ENCODE results near the gene GLTP.

DNA sequence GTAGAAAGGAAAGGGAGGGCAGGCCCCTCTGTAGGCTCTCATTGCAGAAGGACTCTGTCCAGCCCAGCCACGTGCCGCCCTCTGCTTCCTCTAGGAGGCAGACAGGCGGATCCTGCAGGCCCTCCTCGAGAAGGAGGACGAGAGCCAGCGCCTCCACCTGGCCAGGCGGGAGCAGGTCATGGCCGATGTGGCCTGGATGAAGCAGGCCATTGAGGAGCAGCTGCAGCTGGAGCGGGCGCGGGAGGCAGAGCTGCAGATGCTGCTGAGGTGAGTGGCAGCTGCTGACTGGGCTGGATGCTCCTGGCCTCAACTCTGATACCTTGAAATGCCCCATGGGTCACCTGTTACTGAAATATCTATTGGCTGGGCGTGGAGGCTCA lies 30.6 kb upstream of the GLTP start:
- TF ChIP-seq, protein P1, sequence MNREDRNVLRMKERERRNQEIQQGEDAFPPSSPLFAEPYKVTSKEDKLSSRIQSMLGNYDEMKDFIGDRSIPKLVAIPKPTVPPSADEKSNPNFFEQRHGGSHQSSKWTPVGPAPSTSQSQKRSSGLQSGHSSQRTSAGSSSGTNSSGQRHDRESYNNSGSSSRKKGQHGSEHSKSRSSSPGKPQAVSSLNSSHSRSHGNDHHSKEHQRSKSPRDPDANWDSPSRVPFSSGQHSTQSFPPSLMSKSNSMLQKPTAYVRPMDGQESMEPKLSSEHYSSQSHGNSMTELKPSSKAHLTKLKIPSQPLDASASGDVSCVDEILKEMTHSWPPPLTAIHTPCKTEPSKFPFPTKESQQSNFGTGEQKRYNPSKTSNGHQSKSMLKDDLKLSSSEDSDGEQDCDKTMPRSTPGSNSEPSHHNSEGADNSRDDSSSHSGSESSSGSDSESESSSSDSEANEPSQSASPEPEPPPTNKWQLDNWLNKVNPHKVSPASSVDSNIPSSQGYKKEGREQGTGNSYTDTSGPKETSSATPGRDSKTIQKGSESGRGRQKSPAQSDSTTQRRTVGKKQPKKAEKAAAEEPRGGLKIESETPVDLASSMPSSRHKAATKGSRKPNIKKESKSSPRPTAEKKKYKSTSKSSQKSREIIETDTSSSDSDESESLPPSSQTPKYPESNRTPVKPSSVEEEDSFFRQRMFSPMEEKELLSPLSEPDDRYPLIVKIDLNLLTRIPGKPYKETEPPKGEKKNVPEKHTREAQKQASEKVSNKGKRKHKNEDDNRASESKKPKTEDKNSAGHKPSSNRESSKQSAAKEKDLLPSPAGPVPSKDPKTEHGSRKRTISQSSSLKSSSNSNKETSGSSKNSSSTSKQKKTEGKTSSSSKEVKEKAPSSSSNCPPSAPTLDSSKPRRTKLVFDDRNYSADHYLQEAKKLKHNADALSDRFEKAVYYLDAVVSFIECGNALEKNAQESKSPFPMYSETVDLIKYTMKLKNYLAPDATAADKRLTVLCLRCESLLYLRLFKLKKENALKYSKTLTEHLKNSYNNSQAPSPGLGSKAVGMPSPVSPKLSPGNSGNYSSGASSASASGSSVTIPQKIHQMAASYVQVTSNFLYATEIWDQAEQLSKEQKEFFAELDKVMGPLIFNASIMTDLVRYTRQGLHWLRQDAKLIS (CRISPR knock-in tag; IDR thresholded peaks at IDR 0.05), result no peak
- TF ChIP-seq TCF7 (IDR thresholded peaks at IDR 0.05; ENCODE audit: low read depth) (no peak), EZH2 (conservative IDR thresholded peaks at IDR 0.05; ENCODE audit: low read depth, low read length) (no peak), ZNF589 (CRISPR knock-in tag; conservative IDR thresholded peaks at IDR 0.05) (no peak), ZC3H13 (CRISPR knock-in tag; IDR thresholded peaks at IDR 0.05) (no peak)
